Upper lobe of left lung (tissue), 6 donors: ENCODE data around the gene ELOB. TPM values are rescaled to one million over a fixed set of nuclear protein-coding genes. Genes with fewer than 3 reads are reported as not detected.

Source experiments
- ATAC-seq, 2 donors: fragments of 200-7000 bp; cut with Tn5 transposase; one replicate each; pipeline ENCODE4 v1.9.1; 2022; ENCODE audit warnings: mild to moderate bottlenecking in 2 of 2, moderate library complexity in 2 of 2; ENCODE audit not compliant: low FRiP score in 2 of 2
- DNase-seq, 2 donors: peaks; one replicate each; pipeline ENCODE4 v3.0.0-alpha.2; 2019 to 2020
- H3K27ac ChIP-seq, 4 donors: fragments of 200-600 bp; sonication (generic); one replicate each; pipeline ENCODE4 v1.5.1; 2016 to 2019
- H3K27me3 ChIP-seq, 4 donors: fragments of 200-600 bp; sonication (generic); one replicate each; pipeline ENCODE4 v1.5.1; 2017 to 2019
- H3K36me3 ChIP-seq, 4 donors: fragments of 200-600 bp; sonication (generic); one replicate each; pipeline ENCODE4 v1.5.1; 2016 to 2019
- H3K4me1 ChIP-seq, 4 donors: fragments of 200-600 bp; sonication (generic); one replicate each; pipeline ENCODE4 v1.5.1; 2018 to 2019
- H3K4me3 ChIP-seq, 4 donors: fragments of 200-600 bp; sonication (generic); one replicate each; pipeline ENCODE4 v1.5.1; 2017 to 2019; ENCODE audit warnings: mild to moderate bottlenecking in 2 of 4, moderate library complexity in 1 of 4
- H3K9me3 ChIP-seq, 4 donors: fragments of 200-600 bp; sonication (generic); one replicate each; pipeline ENCODE4 v1.5.1; 2018 to 2019
- EP300 ChIP-seq, 4 donors: sonication (generic); formaldehyde crosslinking; IDR thresholded peaks; one replicate each; pipeline ENCODE4 v1.5.1; 2017; ENCODE audit warnings: antibody characterized with exemption in 4 of 4, control low read depth in 2 of 4
- POLR2A ChIP-seq, 4 donors: fragments of 450-650 bp; IDR thresholded peaks; one replicate each; pipeline ENCODE4 v1.5.1; 2016 to 2017; ENCODE audit warnings: antibody characterized with exemption in 4 of 4, mild to moderate bottlenecking in 2 of 4
- POLR2AphosphoS5 ChIP-seq, 2 donors: sonication (generic); formaldehyde crosslinking; IDR thresholded peaks; one replicate each; pipeline ENCODE4 v1.5.1; 2017; ENCODE audit warnings: antibody characterized with exemption in 2 of 2
- WGBS, 2 donors: methylation state at CpG; one replicate each; pipeline ENCODE4 v1.1.5; 2017 to 2018; 5-methylcytosine and 5-hydroxymethylcytosine counted together
- total RNA-seq, 6 donors: library from RNA; depleted of rRNA in 4 of 6; stranded (reverse); fragments of >200 nt in 4 of 6; gene quantifications; one replicate each; pipeline versions ENCODE4 v1.1.0 to v1.2.1, GENCODE V29; 2016 to 2021
- TF ChIP-seq, protein P1 (sequence below), 6 experiments: fragments of 450-650 bp in 4 of 6; fragments of 200-600 bp in 2 of 6; sonication (generic) in 2 of 6; IDR thresholded peaks; one replicate each; pipeline ENCODE4 v1.5.1; 2016 to 2019; ENCODE audit warnings: antibody characterized with exemption in 6 of 6
- donor health status: DM: no; HTN: no; CAD: no; lungs with moderate emphysema.
- donor health status: DM: no; HTN: yes; CAD: no; lungs with severe emphysema.

Gene ELOB
- total RNA-seq, 6 donors from 2014 or later = 73.3 to 245 (median 145) TPM

DNA sequence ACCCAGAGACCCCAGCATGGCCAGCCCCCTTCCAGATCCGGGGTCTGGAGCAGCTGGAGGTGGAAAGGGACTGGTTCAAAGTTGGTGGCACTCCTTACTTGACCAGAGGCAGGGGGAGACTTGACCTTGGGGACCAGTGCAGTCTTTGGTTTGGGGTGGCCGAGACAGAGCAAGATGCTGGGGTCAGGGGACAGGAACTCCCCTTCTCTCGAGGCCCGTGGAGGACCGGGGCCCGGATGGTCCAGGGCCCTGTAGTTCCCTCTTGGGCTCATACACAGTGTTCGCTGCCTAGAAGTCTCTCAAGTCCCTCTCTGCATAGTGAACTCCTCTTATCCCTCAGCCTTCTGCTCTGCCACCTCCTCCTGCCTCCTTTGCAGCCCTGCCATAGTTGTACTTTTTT, 10.9 kb upstream of the ELOB start:
- ATAC-seq (no peak), DNase-seq (no peak)
- TF ChIP-seq EP300 (IDR thresholded peaks at IDR 0.05) (no peak), POLR2AphosphoS5 (IDR thresholded peaks at IDR 0.05) (no peak), POLR2A (IDR thresholded peaks at IDR 0.05) (no peak)
- TF ChIP-seq, protein P1, sequence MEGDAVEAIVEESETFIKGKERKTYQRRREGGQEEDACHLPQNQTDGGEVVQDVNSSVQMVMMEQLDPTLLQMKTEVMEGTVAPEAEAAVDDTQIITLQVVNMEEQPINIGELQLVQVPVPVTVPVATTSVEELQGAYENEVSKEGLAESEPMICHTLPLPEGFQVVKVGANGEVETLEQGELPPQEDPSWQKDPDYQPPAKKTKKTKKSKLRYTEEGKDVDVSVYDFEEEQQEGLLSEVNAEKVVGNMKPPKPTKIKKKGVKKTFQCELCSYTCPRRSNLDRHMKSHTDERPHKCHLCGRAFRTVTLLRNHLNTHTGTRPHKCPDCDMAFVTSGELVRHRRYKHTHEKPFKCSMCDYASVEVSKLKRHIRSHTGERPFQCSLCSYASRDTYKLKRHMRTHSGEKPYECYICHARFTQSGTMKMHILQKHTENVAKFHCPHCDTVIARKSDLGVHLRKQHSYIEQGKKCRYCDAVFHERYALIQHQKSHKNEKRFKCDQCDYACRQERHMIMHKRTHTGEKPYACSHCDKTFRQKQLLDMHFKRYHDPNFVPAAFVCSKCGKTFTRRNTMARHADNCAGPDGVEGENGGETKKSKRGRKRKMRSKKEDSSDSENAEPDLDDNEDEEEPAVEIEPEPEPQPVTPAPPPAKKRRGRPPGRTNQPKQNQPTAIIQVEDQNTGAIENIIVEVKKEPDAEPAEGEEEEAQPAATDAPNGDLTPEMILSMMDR (IDR thresholded peaks at IDR 0.05) = no peak
- Histone ChIP-seq H3K36me3 (no peaks in the 10 kb centered on the region), H3K4me3 (no peak overlapping the region), H3K4me1 (peaks cover 4 to 15% (median 11%) of the 10 kb centered on the region in 4 donors), H3K27ac (no peak overlapping the region), H3K27me3 (peaks cover 0 to 25% (median 15%) of the 10 kb centered on the region in 4 donors), H3K9me3 (no peaks in the 10 kb centered on the region)
- 29 to 41% methylated on average over 5 to 7 of the region's 7 CpGs for WGBS, 2 donors

DNA sequence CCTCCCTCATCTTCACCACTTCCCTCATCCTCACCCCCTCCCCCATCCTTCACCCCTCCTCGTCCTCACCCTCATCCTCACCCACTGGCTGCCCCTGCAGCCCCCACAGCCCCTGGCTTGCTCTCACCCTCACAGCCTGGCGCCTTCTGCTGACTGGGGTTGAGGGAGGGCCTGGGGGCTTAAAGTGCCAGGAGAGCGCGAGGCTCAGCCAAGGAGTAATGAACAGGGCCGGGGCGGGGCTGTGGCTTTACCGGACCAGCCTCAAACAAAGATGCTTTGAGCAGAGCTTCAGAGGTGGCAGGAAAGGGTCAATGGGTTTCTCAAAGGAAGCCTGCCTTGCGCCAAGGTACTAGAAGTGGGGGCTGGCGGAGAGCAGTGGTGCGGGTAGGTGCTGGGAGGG, 10.3 kb upstream of the ELOB start, which contains the start of gene PRSS33:
PRSS33 (minus strand) TSS at position 155 of the 400 bp plus-strand sequence. CDS start 1,013 bp downstream, outside the sequence.
- DNase-seq (no peak), ATAC-seq (no peak)
- Histone ChIP-seq H3K27ac (no peak within 1 kb of the TSS), H3K27me3 (peaks cover 0 to 25% (median 15%) of the 10 kb centered on the region in 4 donors), H3K4me1 (peaks cover 4 to 15% (median 11%) of the 10 kb centered on the region in 4 donors), H3K9me3 (no peaks in the 10 kb centered on the region), H3K4me3 (no peak within 1 kb of the TSS), H3K36me3 (no peaks in the 10 kb centered on the region)
- TF ChIP-seq POLR2AphosphoS5 (IDR thresholded peaks at IDR 0.05) (no peak), EP300 (IDR thresholded peaks at IDR 0.05) (no peak), POLR2A (IDR thresholded peaks at IDR 0.05) (no peak)
- TF ChIP-seq, protein P1 (IDR thresholded peaks at IDR 0.05) = no peak
- 22 to 36% methylated on average over 8 to 9 of the region's 10 CpGs for WGBS, 2 donors

DNA sequence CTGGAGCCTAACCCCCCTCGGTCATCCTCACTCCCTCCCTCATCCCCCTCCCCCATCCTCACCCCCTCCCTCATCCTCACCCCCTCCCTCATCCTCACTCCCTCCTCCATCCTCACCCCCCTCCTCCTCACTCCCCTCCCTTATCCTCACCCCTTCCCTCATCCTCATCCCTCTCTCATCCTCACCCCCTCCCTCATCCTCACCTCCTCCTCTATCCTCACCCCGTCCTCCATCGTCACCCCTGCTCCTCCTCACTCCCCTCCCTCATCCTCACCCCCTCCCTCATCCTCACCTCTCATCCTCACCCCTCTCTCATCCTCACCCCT, 9.7 kb upstream of the ELOB start:
- Histone ChIP-seq H3K4me3 (no peak overlapping the region), H3K9me3 (no peaks in the 10 kb centered on the region), H3K27me3 (peaks cover 0 to 25% (median 15%) of the 10 kb centered on the region in 4 donors), H3K36me3 (no peaks in the 10 kb centered on the region), H3K27ac (no peak overlapping the region), H3K4me1 (peaks cover 4 to 15% (median 11%) of the 10 kb centered on the region in 4 donors)
- TF ChIP-seq, protein P1 (IDR thresholded peaks at IDR 0.05) = no peak
- TF ChIP-seq POLR2AphosphoS5 (IDR thresholded peaks at IDR 0.05) (no peak), POLR2A (IDR thresholded peaks at IDR 0.05) (no peak), EP300 (IDR thresholded peaks at IDR 0.05) (no peak)
- no peak for ATAC-seq
- DNase-seq = no peak
- WGBS, 2 donors = 59 to 67% methylated on average over 3 of the region's 3 CpGs

DNA sequence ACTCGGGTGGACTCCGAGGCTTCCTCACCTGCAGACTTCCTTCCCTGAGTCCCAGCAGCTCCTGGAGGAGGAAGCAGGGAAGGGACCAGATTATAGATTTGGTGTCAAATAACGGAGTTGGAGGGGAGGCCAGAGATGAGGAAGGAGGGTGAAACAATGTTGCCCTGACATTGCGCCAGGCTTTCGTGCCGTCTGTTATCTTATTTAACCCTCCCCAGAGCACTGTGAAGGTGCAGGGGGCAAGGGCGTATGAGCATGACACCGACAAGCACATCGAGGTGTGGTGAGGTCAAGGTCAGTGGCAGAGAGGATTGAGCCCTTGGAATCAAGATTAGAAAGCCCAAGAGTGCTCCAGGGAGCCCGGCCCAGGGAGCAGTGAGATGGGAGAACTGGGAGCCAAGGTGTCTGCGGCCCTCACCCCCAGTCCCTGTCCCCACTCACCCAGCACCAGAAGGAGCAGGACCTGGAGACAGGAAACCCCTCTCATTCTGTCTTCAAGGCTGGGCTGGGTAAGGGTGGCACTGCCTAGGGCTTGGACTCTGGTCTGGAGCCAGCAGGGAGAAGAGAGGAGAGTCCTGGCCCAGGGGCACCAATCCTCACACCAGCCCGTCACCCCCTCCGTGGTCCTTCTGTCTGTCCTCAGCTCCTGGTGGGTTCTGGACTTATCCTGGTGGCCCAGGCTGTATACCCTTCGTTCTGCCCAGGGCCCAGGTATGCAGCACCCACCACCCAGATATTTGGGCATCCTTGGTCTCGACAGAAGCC, 9.2 kb upstream of the ELOB start:
- H3K27me3 ChIP-seq = peaks cover 0 to 25% (median 15%) of the 10 kb centered on the region in 4 donors
- 38 to 55% methylated on average over 11 to 15 of the region's 15 CpGs for WGBS, 2 donors
- H3K4me3 ChIP-seq = no peak overlapping the region
- no peak for TF ChIP-seq POLR2A (IDR thresholded peaks at IDR 0.05)
- no peak for TF ChIP-seq POLR2AphosphoS5 (IDR thresholded peaks at IDR 0.05)
- TF ChIP-seq, protein P1 (IDR thresholded peaks at IDR 0.05) = no peak
- no peak for TF ChIP-seq EP300 (IDR thresholded peaks at IDR 0.05)
- no peaks in the 10 kb centered on the region for H3K36me3 ChIP-seq
- ATAC-seq (no peak), DNase-seq (no peak)
- no peaks in the 10 kb centered on the region for H3K9me3 ChIP-seq
- peaks cover 4 to 15% (median 11%) of the 10 kb centered on the region in 4 donors for H3K4me1 ChIP-seq
- no peak overlapping the region for H3K27ac ChIP-seq
